Endothelial cell of umbilical vein (primary cell): ENCODE data around the gene ELMO1.

Experiments used
- CTCF ChIP-seq, 2 donors: IDR thresholded peaks; 1 replicate in 1 of 2; 2 replicates in 1 of 2; pipeline ENCODE4 v1.5.1; 2011; ENCODE audit warnings: low read length in 2 of 2, mild to moderate bottlenecking in 2 of 2, moderate library complexity in 2 of 2, control low read depth in 1 of 2, inconsistent platforms in 1 of 2, low read depth in 1 of 2; ENCODE audit not compliant: insufficient read depth in 1 of 2; ENCODE audit errors: extremely low read depth in 1 of 2
- EZH2 ChIP-seq: IDR thresholded peaks from 2 replicates; pipeline ENCODE4 v1.6.1; 2012; ENCODE audit warnings: borderline replicate concordance, low read depth, mild to moderate bottlenecking, moderate library complexity, low read length, inconsistent platforms; ENCODE audit not compliant: severe bottlenecking

- TF ChIP-seq EZH2: no peak
- no peak for TF ChIP-seq CTCF (IDR thresholded peaks at IDR 0.05; ENCODE audit: extremely low read depth in 1 of 2, insufficient read depth in 1 of 2, low read depth in 1 of 2, low read length in 2 of 2)
These were observed 490.4 kb downstream of the ELMO1 start for GRCh38 chr7:36958111-36958733.
